ENCODE measurements around the gene DNAJB8. TPM values are rescaled to one million over a fixed set of nuclear protein-coding genes. Genes with fewer than 3 reads are reported as not detected.

The DNAJB8 gene
- polyA plus RNA-seq, 1 experiment = not detected

GRCh38 chr3:128485282-128486204 is 18.9 kb upstream of the DNAJB8 start:
- TF ChIP-seq CTCF (IDR thresholded peaks at IDR 0.05; ENCODE audit: low read depth, low read length) = no peak
- ChIA-PET CTCF (interaction anchor here (1.2 kb wide), 1 partner anchor 11 kb away, joined by 3 read pairs; no protein-coding TSS in a partner anchor), POLR2A (interaction anchor here (0.7 to 1.0 kb wide), 2 partner anchors 21 to 206 kb away, joined by 3 to 4 read pairs; no protein-coding TSS in a partner anchor)
- H3K4me3 ChIP-seq (ENCODE audit: low read depth, low read length) = peak overlapping the region; percentile 82
- H3K27ac ChIP-seq (ENCODE audit: low read depth, low read length) = peak overlapping the region; percentile 11
- no peaks in the 10 kb centered on the region for H3K27me3 ChIP-seq (ENCODE audit: control insufficient read depth, insufficient read depth, low read length)
- H3K9me3 ChIP-seq (ENCODE audit: control insufficient read depth, insufficient read depth, low read length) = no peaks in the 10 kb centered on the region; the same call in 1 of the 2 replicates
- DNase-seq (ENCODE audit: low read depth, low spot score) = no peak

- Histone ChIP-seq H3K9me3 (ENCODE audit: control insufficient read depth, insufficient read depth, low read length) (no peaks in the 10 kb centered on the region; the same call in 1 of the 2 replicates), H3K4me3 (ENCODE audit: low read depth, low read length) (peak overlapping the region; percentile 82), H3K27ac (ENCODE audit: low read depth, low read length) (peak overlapping the region; percentile 91), H3K27me3 (ENCODE audit: control insufficient read depth, insufficient read depth, low read length) (no peaks in the 10 kb centered on the region)
- DNase-seq (ENCODE audit: low read depth, low spot score) = no peak
- TF ChIP-seq CTCF (IDR thresholded peaks at IDR 0.05; ENCODE audit: low read depth, low read length) = no peak
- POLR2A ChIA-PET = no interaction called here
- CTCF ChIA-PET = interaction anchor here (1.0 to 3.0 kb wide), 4 partner anchors 13 to 314 kb away, joined by 4 to 13 read pairs (median 8); no protein-coding TSS in a partner anchor
Observed at GRCh38 chr3:128484404-128485281, 18.0 kb upstream of the DNAJB8 start.

- DNase-seq (ENCODE audit: low read depth, low spot score) = no peak
- H3K4me3 ChIP-seq (ENCODE audit: low read depth, low read length) = peak overlapping the region; percentile 54
- ChIA-PET POLR2A (interaction anchor here (0.6 kb wide), 1 partner anchor 313 kb away, joined by 3 read pairs; no protein-coding TSS in a partner anchor), CTCF (interaction anchor here (0.7 to 3.0 kb wide), 6 partner anchors 14 to 313 kb away, joined by 4 to 13 read pairs (median 6); no protein-coding TSS in a partner anchor)
- no peaks in the 10 kb centered on the region for H3K27me3 ChIP-seq (ENCODE audit: control insufficient read depth, insufficient read depth, low read length)
- H3K27ac ChIP-seq (ENCODE audit: low read depth, low read length) = peak overlapping the region; percentile 91
- H3K9me3 ChIP-seq (ENCODE audit: control insufficient read depth, insufficient read depth, low read length) = no peaks in the 10 kb centered on the region; the same call in 1 of the 2 replicates
- TF ChIP-seq CTCF (IDR thresholded peaks at IDR 0.05; ENCODE audit: low read depth, low read length) = no peak
Observed at GRCh38 chr3:128483657-128484403, 17.1 kb upstream of the DNAJB8 start.

GRCh38 chr3:128482666-128483656 is 16.3 kb upstream of the DNAJB8 start:
- ChIA-PET POLR2A (interaction anchor here (0.6 to 1.0 kb wide), 3 partner anchors 24 to 312 kb away, joined by 3 to 11 read pairs (median 6); no protein-coding TSS in a partner anchor), CTCF (interaction anchor here (0.7 to 3.0 kb wide), 7 partner anchors 15 to 406 kb away, joined by 4 to 17 read pairs (median 7); no protein-coding TSS in a partner anchor)
- H3K27ac ChIP-seq (ENCODE audit: low read depth, low read length) = peak overlapping the region; percentile 91
- DNase-seq (ENCODE audit: low read depth, low spot score) = peak; percentile 67
- no peaks in the 10 kb centered on the region for H3K27me3 ChIP-seq (ENCODE audit: control insufficient read depth, insufficient read depth, low read length)
- peak overlapping the region; percentile 54 for H3K4me3 ChIP-seq (ENCODE audit: low read depth, low read length)
- TF ChIP-seq CTCF (IDR thresholded peaks at IDR 0.05; ENCODE audit: low read depth, low read length) = peak; percentile 31; the same call in 1 of the 2 replicates
- no peaks in the 10 kb centered on the region; the same call in 1 of the 2 replicates for H3K9me3 ChIP-seq (ENCODE audit: control insufficient read depth, insufficient read depth, low read length)

Data from AG04450 (cell line).